H1 (cell line): Measurements from ENCODE around the gene RELCH. TPM values are rescaled to one million over a fixed set of nuclear protein-coding genes. Genes with fewer than 3 reads are reported as not detected.

Experiments
- CEBPB ChIP-seq: IDR thresholded peaks from 2 replicates; pipeline ENCODE4 v1.6.1; 2012; ENCODE audit warnings: low read depth, low read length
- CREB1 ChIP-seq: IDR thresholded peaks from 2 replicates; pipeline ENCODE4 v1.6.1; 2012; ENCODE audit warnings: inconsistent platforms
- CTBP2 ChIP-seq: IDR thresholded peaks from 2 replicates; pipeline ENCODE4 v1.7.0; 2011; ENCODE audit warnings: borderline replicate concordance, mild to moderate bottlenecking, moderate library complexity, mixed read lengths, low read length; ENCODE audit not compliant: insufficient read depth, insufficient read length
- HDAC6 ChIP-seq: IDR thresholded peaks from one replicate; pipeline ENCODE4 v1.7.1; 2012; ENCODE audit warnings: low read depth, mild to moderate bottlenecking, inconsistent platforms, low read length, moderate library complexity
- MAX ChIP-seq: IDR thresholded peaks from 2 replicates; pipeline ENCODE4 v1.6.1; 2012; ENCODE audit warnings: inconsistent platforms
- SIRT6 ChIP-seq: IDR thresholded peaks from one replicate; pipeline ENCODE4 v1.7.1; 2012; ENCODE audit warnings: low read length, inconsistent platforms
- polyA plus RNA-seq, 7 experiments: library from polyadenylated mRNA; depleted of rRNA in 3 of 7; stranded (reverse) in 5 of 7; unstranded in 2 of 7; fragments of >200 nt in 5 of 7; fragments of 200-250 nt in 2 of 7; gene quantifications; 1 replicate in 5 of 7; 2 replicates in 1 of 7; 4 replicates in 1 of 7; pipeline versions ENCODE4 v1.2.1 to v1.2.3, GENCODE V29; 2011 to 2013; ENCODE audit warnings: missing spikeins in 2 of 7, mixed read lengths in 2 of 7
- total RNA-seq: library from RNA; stranded (reverse); fragmentation: NEBNext Ultra II Directional; extraction: Animal tissue kit (Norgen Biotek cat#: 25700); gene quantifications from 2 replicates; pipeline ENCODE4 v1.2.1, GENCODE V29; 2021

The RELCH gene
- total and polyA plus RNA-seq, 2 of the 8 experiments (the other 6 are each of a cell fraction or from before 2014, with no cell fraction given), result 7.3 to 26.9 TPM

- TF ChIP-seq CEBPB (no peak), HDAC6 (no peak), MAX (no peak), SIRT6 (no peak), CREB1 (no peak), CTBP2 (no peak)
Observed at GRCh38 chr18:62332964-62333695, 146.1 kb downstream of the RELCH start (continued).
